ENCODE results near the gene DHX34. TPM values are rescaled to one million over a fixed set of nuclear protein-coding genes. Genes with fewer than 3 reads are reported as not detected.

Gene DHX34
- total RNA-seq, 1 donor from 2014 or later, result 17.7 TPM

- Histone ChIP-seq H2AFZ (ENCODE audit: low read depth, low read length) (peak overlapping the region; percentile 41), H4K20me1 (ENCODE audit: insufficient read depth, low read length) (peaks cover 3% of the 10 kb centered on the region), H3K9ac (ENCODE audit: low read length) (no peak overlapping the region), H3K27me3 (ENCODE audit: insufficient read depth, low read length) (no peaks in the 10 kb centered on the region), H3K36me3 (ENCODE audit: insufficient read depth, low read length) (no peaks in the 10 kb centered on the region), H3K27ac (ENCODE audit: low read depth, low read length) (no peak overlapping the region), H3K4me1 (ENCODE audit: insufficient read depth, low read length) (no peaks in the 10 kb centered on the region), H3K4me3 (ENCODE audit: insufficient read depth, low read depth, low read length) (no peak overlapping the region), H3K79me2 (ENCODE audit: insufficient read depth, low read length) (no peaks in the 10 kb centered on the region), H3K4me2 (ENCODE audit: low read length) (no peak overlapping the region), H3K9me3 (ENCODE audit: insufficient read depth, low read depth, low read length) (no peaks in the 10 kb centered on the region)
- FAIRE-seq (no peak), DNase-seq (ENCODE audit: low read depth) (peak; percentile 28)
- H3K27me3 Mint-ChIP-seq (ENCODE audit: low read depth, unreplicated experiment), result peaks cover 31% of the 10 kb centered on the region
- peak; percentile 85 for TF ChIP-seq CTCF (IDR thresholded peaks at IDR 0.05; ENCODE audit: insufficient read depth, low read depth, low read length)
- no peak for TF ChIP-seq EZH2 (IDR thresholded peaks at IDR 0.05; ENCODE audit: insufficient read depth, low read length)
- H3K9me3 Mint-ChIP-seq (ENCODE audit: unreplicated experiment), result peaks cover 3% of the 10 kb centered on the region
- peaks cover 7% of the 10 kb centered on the region for H3K36me3 Mint-ChIP-seq (ENCODE audit: low read depth, unreplicated experiment)
- peak overlapping the region; percentile 80 for H3K27ac Mint-ChIP-seq (ENCODE audit: unreplicated experiment)
- H3K4me1 Mint-ChIP-seq (ENCODE audit: low read depth, unreplicated experiment), result no peaks in the 10 kb centered on the region
- H3K4me3 Mint-ChIP-seq (ENCODE audit: unreplicated experiment), result no peak overlapping the region
These were observed 42.6 kb downstream of the DHX34 start for GRCh38 chr19:47391510-47392223.

GRCh38 chr19:47398707-47399597 is 49.8 kb downstream of the DHX34 start:
- no peaks in the 10 kb centered on the region for H3K36me3 ChIP-seq (ENCODE audit: insufficient read depth, low read length)
- H3K4me3 ChIP-seq (ENCODE audit: insufficient read depth, low read depth, low read length), result no peak overlapping the region
- DNase-seq (ENCODE audit: low read depth), result no peak
- peaks cover 13% of the 10 kb centered on the region for H3K36me3 Mint-ChIP-seq (ENCODE audit: low read depth, unreplicated experiment)
- TF ChIP-seq EZH2 (IDR thresholded peaks at IDR 0.05; ENCODE audit: insufficient read depth, low read length) (no peak), CTCF (IDR thresholded peaks at IDR 0.05; ENCODE audit: insufficient read depth, low read depth, low read length) (no peak)
- H3K27me3 Mint-ChIP-seq (ENCODE audit: low read depth, unreplicated experiment), result peaks cover 22% of the 10 kb centered on the region
- H3K4me2 ChIP-seq (ENCODE audit: low read length), result no peak overlapping the region
- H3K4me3 Mint-ChIP-seq (ENCODE audit: unreplicated experiment), result peak overlapping the region; percentile 2
- no peaks in the 10 kb centered on the region for H4K20me1 ChIP-seq (ENCODE audit: insufficient read depth, low read length)
- no peaks in the 10 kb centered on the region for H3K4me1 ChIP-seq (ENCODE audit: insufficient read depth, low read length)
- no peak for FAIRE-seq
- H3K79me2 ChIP-seq (ENCODE audit: insufficient read depth, low read length), result no peaks in the 10 kb centered on the region
- H3K4me1 Mint-ChIP-seq (ENCODE audit: low read depth, unreplicated experiment), result peaks cover 6% of the 10 kb centered on the region
- H2AFZ ChIP-seq (ENCODE audit: low read depth, low read length), result no peak overlapping the region
- H3K27ac Mint-ChIP-seq (ENCODE audit: unreplicated experiment), result peak overlapping the region; percentile 41
- no peaks in the 10 kb centered on the region for H3K27me3 ChIP-seq (ENCODE audit: insufficient read depth, low read length)
- H3K9ac ChIP-seq (ENCODE audit: low read length), result no peak overlapping the region
- H3K9me3 ChIP-seq (ENCODE audit: insufficient read depth, low read depth, low read length), result no peaks in the 10 kb centered on the region
- H3K27ac ChIP-seq (ENCODE audit: low read depth, low read length), result no peak overlapping the region
- peaks cover 3% of the 10 kb centered on the region for H3K9me3 Mint-ChIP-seq (ENCODE audit: unreplicated experiment)
